HG03442 (cell line): ENCODE data around the gene RNFT1.
"Not testable (repeated sequence)": the region's sequence is repeated elsewhere in the genome, so short reads cannot be mapped to it uniquely, and the experiment has no call there.

Source experiments
- ATAC-seq: cut with Tn5 transposase; IDR thresholded peaks from one replicate; pipeline ENCODE4 v1.9.1; 2021; ENCODE audit warnings: mild to moderate bottlenecking, moderate library complexity; ENCODE audit not compliant: unreplicated experiment

The RNFT1 gene

GRCh38 chr17:59930121-59930520, 34.4 kb downstream of the RNFT1 start:
- ATAC-seq: not testable (repeated sequence)

GRCh38 chr17:59920637-59921036, 43.9 kb downstream of the RNFT1 start:
- not testable (repeated sequence) for ATAC-seq

- no peak for ATAC-seq
These were observed 48.1 kb downstream of the RNFT1 start for GRCh38 chr17:59916446-59916845.

- no peak for ATAC-seq
These were observed 50.2 kb downstream of the RNFT1 start for GRCh38 chr17:59914274-59914854.

- no peak for ATAC-seq
These were observed 57.1 kb downstream of the RNFT1 start for GRCh38 chr17:59907467-59907866.

- ATAC-seq: no peak
These were observed 61.1 kb downstream of the RNFT1 start for GRCh38 chr17:59903455-59903854.
